Measurements from ENCODE around the gene EMILIN3.
"Not testable (repeated sequence)": the region's sequence is repeated elsewhere in the genome, so short reads cannot be mapped to it uniquely, and the experiment has no call there.

EMILIN3 gene

DNA sequence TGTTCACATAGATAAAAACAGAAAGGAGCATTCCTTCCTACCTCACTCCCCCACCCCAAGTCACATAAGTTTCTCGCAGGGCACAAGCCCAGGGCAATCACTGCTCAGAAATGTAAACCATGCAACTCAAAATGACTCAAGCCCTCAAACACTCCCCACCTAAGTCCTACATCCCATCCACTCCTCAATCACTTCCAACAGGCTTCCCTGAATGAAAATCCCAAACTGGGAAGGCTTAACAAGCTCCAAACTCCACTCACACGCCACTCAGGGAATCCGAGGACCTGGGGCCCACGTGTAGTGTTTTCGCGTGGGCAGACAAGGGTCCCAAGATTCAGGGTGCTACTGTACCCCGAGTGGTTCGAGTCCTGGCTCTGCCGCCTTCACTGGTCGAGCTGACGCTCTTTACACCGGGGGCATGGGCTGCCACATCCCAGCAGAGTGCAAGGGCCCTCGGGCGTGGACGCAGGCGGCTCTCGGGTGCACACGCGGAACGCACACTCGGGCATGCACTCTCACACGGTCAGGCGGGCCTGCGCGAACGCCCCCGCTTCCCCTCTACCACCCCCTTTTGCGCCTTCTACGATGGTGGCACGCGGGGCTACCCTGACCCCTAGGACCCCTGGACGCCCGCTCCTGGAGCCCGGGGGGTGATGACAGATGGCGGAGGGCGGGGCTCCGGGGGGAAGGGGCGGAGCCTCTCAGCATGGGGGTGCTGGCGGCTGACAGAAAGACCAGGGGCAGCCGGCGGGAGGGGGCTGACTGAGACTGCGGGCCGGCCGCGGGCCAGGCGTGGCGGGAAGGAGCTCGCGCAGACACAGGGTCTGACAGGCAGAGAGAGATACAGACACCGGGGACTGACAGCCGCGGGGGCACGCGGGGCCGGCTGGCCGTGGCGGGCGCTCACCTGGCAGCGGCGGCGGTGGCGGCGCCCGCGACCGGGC, 49.7 kb downstream of the EMILIN3 start:
- peak; percentile 82 for DNase-seq

DNA sequence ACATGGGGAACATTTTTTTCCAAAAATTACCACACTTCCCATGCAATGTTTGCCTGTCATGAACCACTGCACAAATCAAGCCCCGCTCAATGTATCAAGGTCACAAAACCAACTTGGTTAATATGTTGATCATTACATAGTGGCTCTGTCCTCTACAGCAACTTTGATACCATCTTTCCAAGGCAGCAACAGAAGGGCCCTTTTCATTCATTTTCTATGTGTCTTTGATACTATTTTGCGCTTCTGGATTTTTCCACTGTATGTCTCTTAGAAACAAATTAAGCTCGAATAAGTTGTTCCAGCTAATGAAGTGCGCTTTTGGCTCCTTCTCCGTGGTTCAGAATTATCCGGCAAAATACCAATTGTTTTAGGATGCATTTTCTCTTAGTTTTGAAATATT, 50.6 kb downstream of the EMILIN3 start:
- DNase-seq: no peak

DNA sequence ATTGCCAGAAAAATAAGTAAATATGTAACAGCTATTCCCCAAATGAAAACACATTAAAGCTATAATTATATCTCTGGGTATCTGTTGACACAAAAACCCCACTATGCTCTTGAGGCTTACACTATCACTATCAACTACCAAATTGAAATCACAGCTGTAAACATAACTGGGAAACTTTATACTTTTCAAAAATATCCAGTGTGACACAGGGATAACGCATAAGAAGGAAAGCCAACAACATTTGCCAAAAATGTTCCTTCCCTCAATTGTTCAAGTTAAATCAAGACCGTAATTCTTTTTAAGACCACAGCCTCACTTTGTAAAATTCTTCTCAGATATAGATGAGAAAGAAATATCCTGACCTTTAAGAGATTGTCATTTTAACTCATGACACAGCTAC, 52.2 kb downstream of the EMILIN3 start:
- no peak for DNase-seq

DNA sequence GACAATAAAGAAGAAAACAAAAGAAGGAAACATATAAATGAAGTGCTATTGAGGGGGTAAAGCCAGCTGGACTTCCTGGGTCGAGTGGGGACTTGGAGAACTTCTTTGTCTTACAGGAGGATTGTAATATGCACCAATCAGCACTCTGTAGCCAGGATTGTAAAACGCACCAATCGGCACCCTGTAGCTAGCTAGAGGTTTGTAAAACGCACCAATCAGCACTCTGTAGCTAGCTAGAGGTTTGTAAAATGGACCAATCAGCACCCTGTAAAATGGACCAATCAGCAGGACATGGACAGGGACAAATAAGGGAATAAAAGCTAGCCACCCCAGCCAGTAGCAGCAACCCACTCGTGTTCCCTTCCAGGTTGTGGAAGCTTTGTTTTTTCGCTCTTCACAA, 54.6 kb downstream of the EMILIN3 start:
- DNase-seq: not testable (repeated sequence)
